GM13976 (cell line): Measurements from ENCODE around the gene AIPL1.

Source experiments
- DNase-seq: peaks from one replicate; pipeline ENCODE4 v3.0.0; 2012; ENCODE audit warnings: low spot score
- in situ Hi-C: fragments of 300-500 bp; cut with MboI; formaldehyde crosslinking; loops from one replicate; pipeline ENCODE4 v1.12.0; 2022; ENCODE audit warnings: low sequenced_read_pairs, mixed read lengths, inconsistent platforms; ENCODE audit not compliant: unreplicated experiment
- TF ChIP-seq, protein P1 (sequence below): IDR thresholded peaks from 2 replicates; pipeline ENCODE4 v1.5.1; 2012; ENCODE audit warnings: borderline replicate concordance, mild to moderate bottlenecking; ENCODE audit not compliant: insufficient read depth; ENCODE audit errors: extremely low read depth, missing control alignments, control extremely low read depth

AIPL1 gene

DNA sequence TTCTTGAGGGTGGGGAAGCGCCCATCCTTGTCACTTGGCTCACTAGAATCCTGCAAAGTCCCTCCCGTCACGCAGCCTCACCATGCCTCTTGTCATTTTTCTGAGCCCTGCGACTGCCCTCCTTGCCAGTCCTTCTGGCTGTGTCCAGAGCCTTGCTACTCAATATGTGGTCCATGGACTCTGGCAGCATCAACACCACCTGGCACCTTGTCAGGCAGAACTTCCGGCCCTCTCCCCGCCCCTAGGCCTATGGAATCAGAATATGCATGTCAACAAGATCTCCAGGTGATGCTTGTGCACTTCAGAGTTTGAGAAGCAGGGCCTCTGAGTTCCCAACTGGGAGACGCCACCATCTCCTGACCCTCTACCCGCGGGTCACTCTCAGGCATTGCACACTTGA, 21.4 kb upstream of the AIPL1 start:
- in situ Hi-C loops = no loop called here
- no peak for DNase-seq
- TF ChIP-seq, protein P1, sequence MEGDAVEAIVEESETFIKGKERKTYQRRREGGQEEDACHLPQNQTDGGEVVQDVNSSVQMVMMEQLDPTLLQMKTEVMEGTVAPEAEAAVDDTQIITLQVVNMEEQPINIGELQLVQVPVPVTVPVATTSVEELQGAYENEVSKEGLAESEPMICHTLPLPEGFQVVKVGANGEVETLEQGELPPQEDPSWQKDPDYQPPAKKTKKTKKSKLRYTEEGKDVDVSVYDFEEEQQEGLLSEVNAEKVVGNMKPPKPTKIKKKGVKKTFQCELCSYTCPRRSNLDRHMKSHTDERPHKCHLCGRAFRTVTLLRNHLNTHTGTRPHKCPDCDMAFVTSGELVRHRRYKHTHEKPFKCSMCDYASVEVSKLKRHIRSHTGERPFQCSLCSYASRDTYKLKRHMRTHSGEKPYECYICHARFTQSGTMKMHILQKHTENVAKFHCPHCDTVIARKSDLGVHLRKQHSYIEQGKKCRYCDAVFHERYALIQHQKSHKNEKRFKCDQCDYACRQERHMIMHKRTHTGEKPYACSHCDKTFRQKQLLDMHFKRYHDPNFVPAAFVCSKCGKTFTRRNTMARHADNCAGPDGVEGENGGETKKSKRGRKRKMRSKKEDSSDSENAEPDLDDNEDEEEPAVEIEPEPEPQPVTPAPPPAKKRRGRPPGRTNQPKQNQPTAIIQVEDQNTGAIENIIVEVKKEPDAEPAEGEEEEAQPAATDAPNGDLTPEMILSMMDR = no peak

DNA sequence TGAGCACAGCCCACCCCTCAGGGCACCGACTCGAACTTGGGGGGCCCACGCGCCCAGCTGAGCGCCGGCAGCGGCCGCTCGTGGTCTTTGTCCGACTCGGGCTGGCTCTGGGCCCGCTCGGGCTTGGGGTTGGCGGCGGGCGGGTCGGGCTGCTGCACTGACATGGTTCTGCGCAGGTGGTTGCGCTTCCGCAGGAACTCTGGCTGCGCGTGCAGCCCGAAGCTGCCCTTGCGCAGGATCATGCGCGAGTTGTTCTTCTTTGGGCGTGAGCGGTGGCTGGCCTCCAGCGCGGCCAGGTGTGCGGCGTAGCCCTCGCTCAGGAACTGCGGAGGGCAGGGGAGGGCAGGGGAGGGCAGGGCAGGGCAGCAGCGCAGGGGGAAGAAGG, 20.4 kb upstream of the AIPL1 start:
- TF ChIP-seq, protein P1 = no peak
- in situ Hi-C loops = no loop called here
- peak; percentile 70 for DNase-seq

DNA sequence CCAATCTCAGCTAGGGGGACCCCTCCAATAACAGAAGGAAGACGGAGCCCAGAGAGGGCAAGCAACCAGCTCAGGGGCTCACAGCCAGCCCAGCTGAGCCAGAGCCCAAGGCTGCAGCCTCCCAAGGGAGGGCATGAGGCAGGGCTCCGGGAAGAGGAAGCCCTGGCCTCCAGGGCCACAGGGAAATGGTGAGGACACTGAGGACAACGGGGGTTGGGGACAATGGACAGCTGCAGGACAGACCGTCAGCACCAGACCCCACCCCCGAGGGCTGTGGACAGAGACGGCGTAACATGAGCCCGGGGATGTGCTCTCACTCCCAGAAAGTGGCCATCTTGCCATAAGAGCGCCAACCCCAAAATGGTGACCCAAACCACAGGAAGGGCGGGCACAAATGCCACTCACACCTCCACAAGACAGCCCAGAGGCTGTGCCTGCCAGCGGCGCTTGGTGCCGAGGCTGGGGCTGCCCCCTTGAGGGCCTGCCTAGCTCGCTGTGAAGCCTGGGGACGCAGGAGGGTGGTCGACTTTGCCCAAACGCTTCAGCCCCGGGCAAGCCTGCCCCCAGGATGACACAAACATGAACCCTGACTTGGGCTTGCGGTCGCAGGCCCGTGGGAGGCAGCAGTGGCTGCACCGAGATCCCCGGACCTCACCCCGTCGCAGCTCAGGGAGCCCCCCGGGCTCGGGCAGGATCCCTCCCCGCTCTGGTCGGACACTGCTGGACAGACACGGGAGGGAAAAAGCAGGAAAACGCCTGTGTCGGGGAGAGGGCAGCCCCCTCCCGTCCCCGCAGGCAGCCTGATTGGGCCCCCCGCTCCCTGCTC, 19.8 kb upstream of the AIPL1 start:
- in situ Hi-C loops = no loop called here
- no peak for DNase-seq
- TF ChIP-seq, protein P1 = no peak

DNA sequence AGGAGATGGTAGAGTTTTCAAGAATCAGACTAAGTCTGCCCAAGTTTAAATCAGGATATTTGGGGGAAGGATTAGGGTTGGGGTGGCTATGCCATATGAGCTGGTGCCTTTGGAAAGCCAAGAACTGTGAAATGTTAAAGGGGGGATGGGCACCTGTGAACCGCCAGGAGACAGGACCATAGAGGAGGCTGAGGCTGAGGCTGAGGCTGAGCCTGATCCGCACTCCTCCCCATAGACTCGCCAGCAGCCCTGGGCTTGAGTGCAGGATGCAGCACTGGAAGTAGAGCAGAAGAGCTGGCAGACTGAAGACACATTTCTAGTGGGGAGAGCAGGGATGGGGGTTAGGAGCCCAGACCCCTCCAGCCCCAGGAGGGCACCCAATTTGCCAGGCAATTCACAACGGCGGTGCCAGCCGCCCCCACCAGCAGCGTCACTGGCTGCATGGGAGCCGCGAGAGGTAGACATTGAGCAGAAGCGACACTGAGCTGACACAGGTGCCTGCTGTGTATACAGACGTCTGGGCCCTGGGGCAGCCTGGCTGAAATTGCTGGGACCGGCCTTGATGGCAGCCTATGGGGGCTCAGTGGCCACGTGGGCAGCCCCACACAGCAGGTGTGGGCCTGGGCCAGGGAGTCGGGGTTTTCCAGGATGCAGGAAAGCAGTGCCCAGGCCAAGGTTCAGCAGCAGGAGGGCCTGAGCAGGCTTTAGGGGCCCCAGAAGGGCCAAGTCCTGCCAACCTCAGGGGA, 18.5 kb upstream of the AIPL1 start:
- DNase-seq = no peak
- TF ChIP-seq, protein P1 = no peak
- in situ Hi-C loops = no loop called here

DNA sequence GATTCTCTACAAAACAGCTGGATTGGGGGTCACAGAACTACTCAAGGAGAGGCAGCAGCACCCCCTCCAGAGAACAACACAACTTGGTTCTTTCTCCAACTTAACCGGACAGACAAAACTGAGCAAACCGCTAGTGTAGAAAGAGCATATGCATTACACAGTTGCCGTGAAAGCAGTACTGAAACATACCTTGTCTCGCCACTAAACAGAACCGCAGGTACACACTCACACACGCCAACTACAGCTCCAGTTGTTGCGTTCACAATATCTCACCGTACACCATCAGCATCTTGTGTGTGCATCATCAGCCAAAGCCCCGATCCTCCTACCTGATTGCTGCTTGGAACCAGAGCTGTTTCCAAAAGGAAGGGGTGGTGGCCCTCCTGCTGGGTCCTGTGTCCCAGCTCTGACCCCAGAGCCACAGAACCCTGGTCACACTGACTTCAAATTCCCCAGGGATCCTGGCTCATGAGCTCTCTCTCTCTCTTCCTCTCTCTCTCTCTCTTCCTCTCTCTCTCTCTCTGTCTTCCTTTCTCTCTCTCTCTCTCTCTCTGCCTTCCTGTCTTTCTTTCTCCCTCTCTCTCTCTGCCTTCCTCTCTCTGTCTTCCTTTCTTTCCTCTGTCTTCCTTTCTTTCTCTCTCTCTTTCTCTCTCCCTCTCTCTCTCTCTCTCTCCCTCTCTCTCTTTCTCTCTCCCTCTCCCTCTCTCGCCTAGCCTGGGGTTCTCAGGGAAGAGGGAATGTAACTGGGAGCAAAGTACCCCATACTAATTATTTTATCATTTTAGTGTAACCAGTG, 17.7 kb upstream of the AIPL1 start:
- TF ChIP-seq, protein P1 = no peak
- no peak for DNase-seq
- in situ Hi-C loops = no loop called here
